ENCODE data around the gene TSPEAR.

TSPEAR gene

DNA sequence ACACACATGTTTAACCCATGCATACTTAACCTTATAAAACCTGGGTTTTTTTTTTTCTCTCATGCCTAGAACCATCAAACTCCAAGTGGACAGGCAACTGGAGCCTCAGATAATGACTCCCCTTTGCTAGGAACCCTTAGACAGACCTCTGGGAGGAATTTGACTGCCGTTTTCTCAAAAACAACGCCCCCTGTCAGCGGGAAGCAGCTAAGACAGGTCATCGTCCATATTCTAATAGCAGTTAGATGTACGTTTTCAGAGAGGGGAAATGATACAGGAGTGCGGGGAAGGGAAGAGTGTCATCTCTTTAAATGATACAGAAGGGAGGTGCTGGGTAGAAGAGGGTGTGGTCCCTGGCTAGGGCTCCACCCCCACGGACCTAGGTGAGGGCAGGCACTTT, 221.4 kb downstream of the TSPEAR start:
- no peak for DNase-seq (ENCODE audit: low spot score)
- TF ChIP-seq CTCF (IDR thresholded peaks at IDR 0.05; ENCODE audit: borderline replicate concordance, control extremely low read depth, extremely low read depth, insufficient read depth, missing control alignments), result no peak
- in situ Hi-C loops (cut with MboI; ENCODE audit: low sequenced_read_pairs, unreplicated experiment), result loop anchor here (10.0 kb wide), 1 partner anchor 305 kb away; no protein-coding TSS in a partner anchor

- DNase-seq (ENCODE audit: low spot score), result no peak
- in situ Hi-C loops (cut with MboI; ENCODE audit: low sequenced_read_pairs, unreplicated experiment), result no loop called here
- TF ChIP-seq CTCF (IDR thresholded peaks at IDR 0.05; ENCODE audit: borderline replicate concordance, control extremely low read depth, extremely low read depth, insufficient read depth, missing control alignments), result no peak
These were observed 223.5 kb downstream of the TSPEAR start for GRCh38 chr21:44487831-44488230.

- in situ Hi-C loops (cut with MboI; ENCODE audit: low sequenced_read_pairs, unreplicated experiment), result no loop called here
- no peak for TF ChIP-seq CTCF (IDR thresholded peaks at IDR 0.05; ENCODE audit: borderline replicate concordance, control extremely low read depth, extremely low read depth, insufficient read depth, missing control alignments)
- no peak for DNase-seq (ENCODE audit: low spot score)
These were observed 225.1 kb downstream of the TSPEAR start for GRCh38 chr21:44486302-44486701.

GRCh38 chr21:44485796-44486195, 225.6 kb downstream of the TSPEAR start:
- DNase-seq (ENCODE audit: low spot score), result no peak
- TF ChIP-seq CTCF (IDR thresholded peaks at IDR 0.05; ENCODE audit: borderline replicate concordance, control extremely low read depth, extremely low read depth, insufficient read depth, missing control alignments), result no peak
- in situ Hi-C loops (cut with MboI; ENCODE audit: low sequenced_read_pairs, unreplicated experiment), result no loop called here

DNA sequence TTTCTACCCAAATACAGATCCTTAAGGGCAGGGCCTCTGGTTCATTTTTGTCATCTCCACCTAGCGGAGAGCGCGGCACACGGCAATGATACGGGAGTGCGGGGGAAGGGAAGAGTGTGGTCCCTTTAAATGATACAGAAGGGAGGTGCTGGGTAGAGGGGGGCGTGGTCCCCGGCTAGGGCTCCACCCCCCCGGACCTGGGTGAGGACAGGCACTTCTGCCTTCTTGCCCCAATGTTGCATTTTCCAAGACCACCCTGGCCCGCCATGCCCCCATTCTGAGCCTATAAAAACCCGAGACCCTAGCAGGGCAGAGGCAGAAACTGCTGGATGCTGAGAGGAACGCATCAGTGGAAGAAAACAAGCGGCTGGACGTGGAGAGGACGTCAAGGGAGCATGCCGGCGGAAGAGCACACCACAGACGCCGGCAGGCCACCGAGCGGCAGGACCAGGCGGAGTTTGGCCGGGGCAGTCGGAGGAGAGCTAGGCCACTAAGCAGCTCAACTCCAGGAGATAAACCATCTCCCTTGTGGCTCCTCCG, 226.0 kb downstream of the TSPEAR start:
- no peak for DNase-seq (ENCODE audit: low spot score)
- no peak for TF ChIP-seq CTCF (IDR thresholded peaks at IDR 0.05; ENCODE audit: borderline replicate concordance, control extremely low read depth, extremely low read depth, insufficient read depth, missing control alignments)
- in situ Hi-C loops (cut with MboI; ENCODE audit: low sequenced_read_pairs, unreplicated experiment), result no loop called here

- no peak for DNase-seq (ENCODE audit: low spot score)
- in situ Hi-C loops (cut with MboI; ENCODE audit: low sequenced_read_pairs, unreplicated experiment), result no loop called here
- TF ChIP-seq CTCF (IDR thresholded peaks at IDR 0.05; ENCODE audit: borderline replicate concordance, control extremely low read depth, extremely low read depth, insufficient read depth, missing control alignments), result no peak
These were observed 226.7 kb downstream of the TSPEAR start for GRCh38 chr21:44484498-44485253.

All from GM13976 (cell line).